Measurements from ENCODE around the gene DOCK1.

DOCK1 gene

GRCh38 chr10:127064474-127064873 is 159.2 kb downstream of the DOCK1 start:
- no peak overlapping the region for H3K4me3 ChIP-seq (ENCODE audit: insufficient read depth, low read depth, low read length, poor library complexity, severe bottlenecking)
- no peaks in the 10 kb centered on the region for H3K36me3 ChIP-seq (ENCODE audit: control insufficient read depth, insufficient read depth, low read length)
- H3K27ac ChIP-seq (ENCODE audit: insufficient read depth, low read length, poor library complexity, severe bottlenecking): no peak overlapping the region
- no peaks in the 10 kb centered on the region for H3K27me3 ChIP-seq (replicated peaks; ENCODE audit: control insufficient read depth, insufficient read depth, low read length, poor library complexity, severe bottlenecking)
- no peaks in the 10 kb centered on the region for H3K9me3 ChIP-seq (ENCODE audit: control insufficient read depth, low read length)
- no peaks in the 10 kb centered on the region for H3K4me1 ChIP-seq (ENCODE audit: control insufficient read depth, insufficient read depth, low read length, poor library complexity, severe bottlenecking)
- DNase-seq: no peak

GRCh38 chr10:127067542-127068194 is 162.4 kb downstream of the DOCK1 start:
- no peaks in the 10 kb centered on the region for H3K27me3 ChIP-seq (replicated peaks; ENCODE audit: control insufficient read depth, insufficient read depth, low read length, poor library complexity, severe bottlenecking)
- no peaks in the 10 kb centered on the region for H3K36me3 ChIP-seq (ENCODE audit: control insufficient read depth, insufficient read depth, low read length)
- H3K27ac ChIP-seq (ENCODE audit: insufficient read depth, low read length, poor library complexity, severe bottlenecking): no peak overlapping the region
- DNase-seq: no peak
- H3K4me1 ChIP-seq (ENCODE audit: control insufficient read depth, insufficient read depth, low read length, poor library complexity, severe bottlenecking): no peaks in the 10 kb centered on the region
- H3K9me3 ChIP-seq (ENCODE audit: control insufficient read depth, low read length): no peaks in the 10 kb centered on the region
- no peak overlapping the region for H3K4me3 ChIP-seq (ENCODE audit: insufficient read depth, low read depth, low read length, poor library complexity, severe bottlenecking)

- H3K9me3 ChIP-seq (ENCODE audit: control insufficient read depth, low read length): no peaks in the 10 kb centered on the region
- no peaks in the 10 kb centered on the region for H3K27me3 ChIP-seq (replicated peaks; ENCODE audit: control insufficient read depth, insufficient read depth, low read length, poor library complexity, severe bottlenecking)
- H3K4me1 ChIP-seq (ENCODE audit: control insufficient read depth, insufficient read depth, low read length, poor library complexity, severe bottlenecking): no peaks in the 10 kb centered on the region
- no peak for DNase-seq
- no peaks in the 10 kb centered on the region for H3K36me3 ChIP-seq (ENCODE audit: control insufficient read depth, insufficient read depth, low read length)
- no peak overlapping the region for H3K27ac ChIP-seq (ENCODE audit: insufficient read depth, low read length, poor library complexity, severe bottlenecking)
- no peak overlapping the region for H3K4me3 ChIP-seq (ENCODE audit: insufficient read depth, low read depth, low read length, poor library complexity, severe bottlenecking)
These were observed 163.3 kb downstream of the DOCK1 start for GRCh38 chr10:127068485-127068884.

GRCh38 chr10:127069436-127069835 is 164.2 kb downstream of the DOCK1 start:
- Histone ChIP-seq H3K36me3 (ENCODE audit: control insufficient read depth, insufficient read depth, low read length) (no peaks in the 10 kb centered on the region), H3K27ac (ENCODE audit: insufficient read depth, low read length, poor library complexity, severe bottlenecking) (no peak overlapping the region), H3K4me1 (ENCODE audit: control insufficient read depth, insufficient read depth, low read length, poor library complexity, severe bottlenecking) (no peaks in the 10 kb centered on the region), H3K9me3 (ENCODE audit: control insufficient read depth, low read length) (no peaks in the 10 kb centered on the region), H3K4me3 (ENCODE audit: insufficient read depth, low read depth, low read length, poor library complexity, severe bottlenecking) (no peak overlapping the region), H3K27me3 (replicated peaks; ENCODE audit: control insufficient read depth, insufficient read depth, low read length, poor library complexity, severe bottlenecking) (no peaks in the 10 kb centered on the region)
- DNase-seq: no peak

GRCh38 chr10:127071126-127071525 is 165.9 kb downstream of the DOCK1 start:
- no peak overlapping the region for H3K4me3 ChIP-seq (ENCODE audit: insufficient read depth, low read depth, low read length, poor library complexity, severe bottlenecking)
- no peaks in the 10 kb centered on the region for H3K36me3 ChIP-seq (ENCODE audit: control insufficient read depth, insufficient read depth, low read length)
- no peak overlapping the region for H3K27ac ChIP-seq (ENCODE audit: insufficient read depth, low read length, poor library complexity, severe bottlenecking)
- H3K9me3 ChIP-seq (ENCODE audit: control insufficient read depth, low read length): no peaks in the 10 kb centered on the region
- DNase-seq: no peak
- H3K27me3 ChIP-seq (replicated peaks; ENCODE audit: control insufficient read depth, insufficient read depth, low read length, poor library complexity, severe bottlenecking): no peaks in the 10 kb centered on the region
- no peaks in the 10 kb centered on the region for H3K4me1 ChIP-seq (ENCODE audit: control insufficient read depth, insufficient read depth, low read length, poor library complexity, severe bottlenecking)

DNA sequence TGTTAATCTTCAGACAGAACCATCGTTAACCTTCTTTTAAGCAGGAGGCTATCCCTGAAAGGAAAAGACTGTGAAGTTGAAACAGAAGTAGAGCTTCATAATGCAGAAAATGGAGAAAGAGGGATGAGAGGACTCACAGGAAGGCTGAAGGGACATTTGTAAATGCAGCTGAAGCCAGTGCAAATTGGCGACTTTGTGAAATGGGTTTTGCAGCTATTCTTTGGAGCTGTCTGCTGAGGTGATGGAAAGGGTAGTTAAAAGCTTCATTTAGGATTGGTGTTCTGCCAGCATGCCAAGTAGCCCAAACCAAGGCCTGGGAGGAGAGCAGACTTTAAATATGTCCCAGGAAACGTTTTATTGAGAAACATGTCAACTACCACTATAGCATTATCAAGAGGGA is 168.4 kb downstream of the DOCK1 start:
- H3K36me3 ChIP-seq (ENCODE audit: control insufficient read depth, insufficient read depth, low read length): no peaks in the 10 kb centered on the region
- DNase-seq: no peak
- H3K4me1 ChIP-seq (ENCODE audit: control insufficient read depth, insufficient read depth, low read length, poor library complexity, severe bottlenecking): no peaks in the 10 kb centered on the region
- H3K27me3 ChIP-seq (replicated peaks; ENCODE audit: control insufficient read depth, insufficient read depth, low read length, poor library complexity, severe bottlenecking): no peaks in the 10 kb centered on the region
- H3K4me3 ChIP-seq (ENCODE audit: insufficient read depth, low read depth, low read length, poor library complexity, severe bottlenecking): no peak overlapping the region
- no peak overlapping the region for H3K27ac ChIP-seq (ENCODE audit: insufficient read depth, low read length, poor library complexity, severe bottlenecking)
- H3K9me3 ChIP-seq (ENCODE audit: control insufficient read depth, low read length): no peaks in the 10 kb centered on the region

GRCh38 chr10:127079392-127079791 is 174.2 kb downstream of the DOCK1 start:
- H3K36me3 ChIP-seq (ENCODE audit: control insufficient read depth, insufficient read depth, low read length): no peaks in the 10 kb centered on the region
- no peaks in the 10 kb centered on the region for H3K27me3 ChIP-seq (replicated peaks; ENCODE audit: control insufficient read depth, insufficient read depth, low read length, poor library complexity, severe bottlenecking)
- no peak overlapping the region for H3K4me3 ChIP-seq (ENCODE audit: insufficient read depth, low read depth, low read length, poor library complexity, severe bottlenecking)
- no peaks in the 10 kb centered on the region for H3K9me3 ChIP-seq (ENCODE audit: control insufficient read depth, low read length)
- no peak overlapping the region for H3K27ac ChIP-seq (ENCODE audit: insufficient read depth, low read length, poor library complexity, severe bottlenecking)
- DNase-seq: no peak
- no peaks in the 10 kb centered on the region for H3K4me1 ChIP-seq (ENCODE audit: control insufficient read depth, insufficient read depth, low read length, poor library complexity, severe bottlenecking)

- DNase-seq: no peak
- H3K4me1 ChIP-seq (ENCODE audit: control insufficient read depth, insufficient read depth, low read length, poor library complexity, severe bottlenecking): no peaks in the 10 kb centered on the region
- H3K4me3 ChIP-seq (ENCODE audit: insufficient read depth, low read depth, low read length, poor library complexity, severe bottlenecking): no peak overlapping the region
- H3K27ac ChIP-seq (ENCODE audit: insufficient read depth, low read length, poor library complexity, severe bottlenecking): no peak overlapping the region
- no peaks in the 10 kb centered on the region for H3K9me3 ChIP-seq (ENCODE audit: control insufficient read depth, low read length)
- H3K36me3 ChIP-seq (ENCODE audit: control insufficient read depth, insufficient read depth, low read length): no peaks in the 10 kb centered on the region
- H3K27me3 ChIP-seq (replicated peaks; ENCODE audit: control insufficient read depth, insufficient read depth, low read length, poor library complexity, severe bottlenecking): no peaks in the 10 kb centered on the region
These were observed 175.1 kb downstream of the DOCK1 start for GRCh38 chr10:127080317-127080716.

- Histone ChIP-seq H3K9me3 (ENCODE audit: control insufficient read depth, low read length) (no peaks in the 10 kb centered on the region), H3K36me3 (ENCODE audit: control insufficient read depth, insufficient read depth, low read length) (no peaks in the 10 kb centered on the region), H3K4me3 (ENCODE audit: insufficient read depth, low read depth, low read length, poor library complexity, severe bottlenecking) (no peak overlapping the region), H3K4me1 (ENCODE audit: control insufficient read depth, insufficient read depth, low read length, poor library complexity, severe bottlenecking) (no peaks in the 10 kb centered on the region), H3K27me3 (replicated peaks; ENCODE audit: control insufficient read depth, insufficient read depth, low read length, poor library complexity, severe bottlenecking) (no peaks in the 10 kb centered on the region), H3K27ac (ENCODE audit: insufficient read depth, low read length, poor library complexity, severe bottlenecking) (no peak overlapping the region)
- DNase-seq: no peak
These were observed 176.7 kb downstream of the DOCK1 start for GRCh38 chr10:127081851-127082345.

GRCh38 chr10:127082651-127083050 is 177.4 kb downstream of the DOCK1 start:
- H3K4me3 ChIP-seq (ENCODE audit: insufficient read depth, low read depth, low read length, poor library complexity, severe bottlenecking): no peak overlapping the region
- no peaks in the 10 kb centered on the region for H3K27me3 ChIP-seq (replicated peaks; ENCODE audit: control insufficient read depth, insufficient read depth, low read length, poor library complexity, severe bottlenecking)
- no peaks in the 10 kb centered on the region for H3K4me1 ChIP-seq (ENCODE audit: control insufficient read depth, insufficient read depth, low read length, poor library complexity, severe bottlenecking)
- H3K36me3 ChIP-seq (ENCODE audit: control insufficient read depth, insufficient read depth, low read length): no peaks in the 10 kb centered on the region
- DNase-seq: no peak
- H3K9me3 ChIP-seq (ENCODE audit: control insufficient read depth, low read length): no peaks in the 10 kb centered on the region
- no peak overlapping the region for H3K27ac ChIP-seq (ENCODE audit: insufficient read depth, low read length, poor library complexity, severe bottlenecking)

Data from effector memory CD4-positive, alpha-beta T cell (primary cell).